Measurements from ENCODE around the gene CABYR. TPM values are rescaled to one million over a fixed set of nuclear protein-coding genes. Genes with fewer than 3 reads are reported as not detected.

Gene CABYR
- total and polyA plus RNA-seq, 7 experiments from 2014 or later = 0.65 to 1.4 (median 1.0) TPM; not detected in 1

GRCh38 chr18:24161304-24161703, 22.4 kb downstream of the CABYR start:
- Histone ChIP-seq H3K4me3 (ENCODE audit: low read length) (no peak overlapping the region), H3K27ac (ENCODE audit: low read depth, low read length) (no peak overlapping the region), H3K9me3 (ENCODE audit: control insufficient read depth in 2 of 3, low read length in 3 of 3) (no peaks in the 10 kb centered on the region), H3K27me3 (ENCODE audit: control insufficient read depth in 2 of 2, insufficient read depth in 2 of 2, low read length in 2 of 2) (no peaks in the 10 kb centered on the region), H3K36me3 (ENCODE audit: control insufficient read depth in 2 of 3, insufficient read depth in 3 of 3, low read length in 3 of 3) (no peaks in the 10 kb centered on the region), H3K4me1 (ENCODE audit: control insufficient read depth in 2 of 2, insufficient read depth in 2 of 2, low read length in 2 of 2) (no peaks in the 10 kb centered on the region)
- Mint-ChIP-seq H3K4me1 (no peaks in the 10 kb centered on the region), H3K9me3 (no peaks in the 10 kb centered on the region), H3K4me3 (no peak overlapping the region), H3K36me3 (peaks cover 0 to 20% (median 0%) of the 10 kb centered on the region in 5 donors), H3K27ac (no peak overlapping the region), H3K27me3 (no peaks in the 10 kb centered on the region)
- ATAC-seq (no peak), DNase-seq (no peak)
- CTCF ChIA-PET = no interaction called here
- intact Hi-C loops (cut with micrococcal nuclease) = no loop called here
- POLR2A ChIA-PET = no interaction called here

- no peak overlapping the region for H3K4me3 Mint-ChIP-seq
- POLR2A ChIA-PET = no interaction called here
- H3K27me3 Mint-ChIP-seq = peaks cover 0 to 3% (median 0%) of the 10 kb centered on the region in 5 donors
- no peak overlapping the region for H3K27ac Mint-ChIP-seq
- no peaks in the 10 kb centered on the region for H3K9me3 Mint-ChIP-seq
- ATAC-seq (no peak), DNase-seq (no peak)
- no peaks in the 10 kb centered on the region for H3K4me1 ChIP-seq (ENCODE audit: control insufficient read depth in 2 of 2, insufficient read depth in 2 of 2, low read length in 2 of 2)
- H3K4me3 ChIP-seq (ENCODE audit: low read length) = no peak overlapping the region
- no peaks in the 10 kb centered on the region for H3K36me3 ChIP-seq (ENCODE audit: control insufficient read depth in 2 of 3, insufficient read depth in 3 of 3, low read length in 3 of 3)
- intact Hi-C loops (cut with micrococcal nuclease) = no loop called here
- CTCF ChIA-PET = no interaction called here
- H3K36me3 Mint-ChIP-seq = peaks cover 0 to 26% (median 0%) of the 10 kb centered on the region in 5 donors
- no peak overlapping the region for H3K27ac ChIP-seq (ENCODE audit: low read depth, low read length)
- H3K4me1 Mint-ChIP-seq = no peaks in the 10 kb centered on the region
- H3K9me3 ChIP-seq (ENCODE audit: control insufficient read depth in 2 of 3, low read length in 3 of 3) = no peaks in the 10 kb centered on the region
- no peaks in the 10 kb centered on the region for H3K27me3 ChIP-seq (ENCODE audit: control insufficient read depth in 2 of 2, insufficient read depth in 2 of 2, low read length in 2 of 2)
Observed at GRCh38 chr18:24168496-24168895, 29.6 kb downstream of the CABYR start.

GRCh38 chr18:24170360-24170759, 31.5 kb downstream of the CABYR start:
- intact Hi-C loops (cut with micrococcal nuclease) = no loop called here

GRCh38 chr18:24173997-24174396, 35.1 kb downstream of the CABYR start:
- POLR2A ChIA-PET = no interaction called here
- CTCF ChIA-PET = no interaction called here
- intact Hi-C loops (cut with micrococcal nuclease) = no loop called here

More at GRCh38 chr18:24170360-24170759, 31.5 kb downstream of the CABYR start:
- H3K4me3 Mint-ChIP-seq = no peak overlapping the region
- no peak for ATAC-seq
- H3K4me1 ChIP-seq (ENCODE audit: control insufficient read depth in 2 of 2, insufficient read depth in 2 of 2, low read length in 2 of 2) = no peaks in the 10 kb centered on the region
- peaks cover 0 to 6% (median 0%) of the 10 kb centered on the region in 5 donors for H3K27me3 Mint-ChIP-seq
- ChIA-PET CTCF (interaction anchor here (0.6 kb wide), 1 partner anchor 14 kb away, joined by 4 read pairs; no protein-coding TSS in a partner anchor), POLR2A (no interaction called here)
- H3K36me3 Mint-ChIP-seq = peaks cover 0 to 13% (median 0%) of the 10 kb centered on the region in 5 donors
- H3K9me3 ChIP-seq (ENCODE audit: control insufficient read depth in 2 of 3, low read length in 3 of 3) = no peaks in the 10 kb centered on the region
- H3K36me3 ChIP-seq (ENCODE audit: control insufficient read depth in 2 of 3, insufficient read depth in 3 of 3, low read length in 3 of 3) = no peaks in the 10 kb centered on the region
- no peaks in the 10 kb centered on the region for H3K9me3 Mint-ChIP-seq
- H3K27ac Mint-ChIP-seq = no peak overlapping the region
- no peak overlapping the region for H3K27ac ChIP-seq (ENCODE audit: low read depth, low read length)
- H3K4me1 Mint-ChIP-seq = peaks cover 0 to 5% (median 0%) of the 10 kb centered on the region in 7 donors
- no peak overlapping the region for H3K4me3 ChIP-seq (ENCODE audit: low read length)
- no peaks in the 10 kb centered on the region for H3K27me3 ChIP-seq (ENCODE audit: control insufficient read depth in 2 of 2, insufficient read depth in 2 of 2, low read length in 2 of 2)
- DNase-seq = no peak

GRCh38 chr18:24176727-24177416, 38.0 kb downstream of the CABYR start:
- Mint-ChIP-seq H3K9me3 (no peaks in the 10 kb centered on the region), H3K36me3 (peaks cover 0 to 3% (median 0%) of the 10 kb centered on the region in 5 donors), H3K4me3 (no peak overlapping the region), H3K27me3 (peaks cover 0 to 6% (median 0%) of the 10 kb centered on the region in 5 donors), H3K4me1 (peaks cover 0 to 5% (median 0%) of the 10 kb centered on the region in 7 donors), H3K27ac (no peak overlapping the region)
- peak; percentile 45 for ATAC-seq
- H3K9me3 ChIP-seq (ENCODE audit: control insufficient read depth in 2 of 3, low read length in 3 of 3) = no peaks in the 10 kb centered on the region
- intact Hi-C loops (cut with micrococcal nuclease) = no loop called here
- H3K27ac ChIP-seq (ENCODE audit: low read depth, low read length) = no peak overlapping the region
- no peaks in the 10 kb centered on the region for H3K27me3 ChIP-seq (ENCODE audit: control insufficient read depth in 2 of 2, insufficient read depth in 2 of 2, low read length in 2 of 2)
- ChIA-PET CTCF (interaction anchor here (0.8 kb wide), 1 partner anchor 213 kb away, joined by 3 read pairs; no protein-coding TSS in a partner anchor), POLR2A (interaction anchor here (0.5 kb wide), 1 partner anchor 529 kb away, joined by 3 read pairs; no protein-coding TSS in a partner anchor)
- H3K36me3 ChIP-seq (ENCODE audit: control insufficient read depth in 2 of 3, insufficient read depth in 3 of 3, low read length in 3 of 3) = no peaks in the 10 kb centered on the region
- no peak overlapping the region for H3K4me3 ChIP-seq (ENCODE audit: low read length)
- DNase-seq = peak in 4 of 9 donors; percentile 3 to 37 (median 7)
- no peaks in the 10 kb centered on the region for H3K4me1 ChIP-seq (ENCODE audit: control insufficient read depth in 2 of 2, insufficient read depth in 2 of 2, low read length in 2 of 2)

More at GRCh38 chr18:24173997-24174396, 35.1 kb downstream of the CABYR start:
- H3K4me1 ChIP-seq (ENCODE audit: control insufficient read depth in 2 of 2, insufficient read depth in 2 of 2, low read length in 2 of 2) = no peaks in the 10 kb centered on the region
- no peaks in the 10 kb centered on the region for H3K36me3 ChIP-seq (ENCODE audit: control insufficient read depth in 2 of 3, insufficient read depth in 3 of 3, low read length in 3 of 3)
- DNase-seq = no peak
- no peaks in the 10 kb centered on the region for H3K9me3 Mint-ChIP-seq
- no peak overlapping the region for H3K4me3 ChIP-seq (ENCODE audit: low read length)
- H3K4me3 Mint-ChIP-seq = no peak overlapping the region
- no peaks in the 10 kb centered on the region for H3K9me3 ChIP-seq (ENCODE audit: control insufficient read depth in 2 of 3, low read length in 3 of 3)
- no peaks in the 10 kb centered on the region for H3K27me3 ChIP-seq (ENCODE audit: control insufficient read depth in 2 of 2, insufficient read depth in 2 of 2, low read length in 2 of 2)
- H3K27me3 Mint-ChIP-seq = peaks cover 0 to 6% (median 0%) of the 10 kb centered on the region in 5 donors
- H3K27ac ChIP-seq (ENCODE audit: low read depth, low read length) = no peak overlapping the region
- no peak for ATAC-seq
- peaks cover 0 to 5% (median 0%) of the 10 kb centered on the region in 7 donors for H3K4me1 Mint-ChIP-seq
- peaks cover 0 to 3% (median 0%) of the 10 kb centered on the region in 5 donors for H3K36me3 Mint-ChIP-seq
- no peak overlapping the region for H3K27ac Mint-ChIP-seq

GRCh38 chr18:24177499-24178133, 38.8 kb downstream of the CABYR start:
- no peaks in the 10 kb centered on the region for H3K9me3 Mint-ChIP-seq
- Histone ChIP-seq H3K9me3 (ENCODE audit: control insufficient read depth in 2 of 3, low read length in 3 of 3) (no peaks in the 10 kb centered on the region), H3K36me3 (ENCODE audit: control insufficient read depth in 2 of 3, insufficient read depth in 3 of 3, low read length in 3 of 3) (no peaks in the 10 kb centered on the region), H3K4me3 (ENCODE audit: low read length) (no peak overlapping the region), H3K27me3 (ENCODE audit: control insufficient read depth in 2 of 2, insufficient read depth in 2 of 2, low read length in 2 of 2) (no peaks in the 10 kb centered on the region), H3K27ac (ENCODE audit: low read depth, low read length) (no peak overlapping the region), H3K4me1 (ENCODE audit: control insufficient read depth in 2 of 2, insufficient read depth in 2 of 2, low read length in 2 of 2) (no peaks in the 10 kb centered on the region)
- POLR2A ChIA-PET = interaction anchor here (0.5 kb wide), 1 partner anchor 530 kb away, joined by 3 read pairs; no protein-coding TSS in a partner anchor
- intact Hi-C loops (cut with micrococcal nuclease) = loop anchor here in 1 of 2 donors (2.0 kb wide), 1 partner anchor 311 kb away; no protein-coding TSS in a partner anchor
- H3K4me1 Mint-ChIP-seq = peaks cover 0 to 5% (median 0%) of the 10 kb centered on the region in 7 donors
- H3K4me3 Mint-ChIP-seq = no peak overlapping the region
- peaks cover 0 to 6% (median 0%) of the 10 kb centered on the region in 5 donors for H3K27me3 Mint-ChIP-seq
- DNase-seq (no peak), ATAC-seq (no peak)
- CTCF ChIA-PET = interaction anchor here (0.8 kb wide), 1 partner anchor 213 kb away, joined by 3 read pairs; no protein-coding TSS in a partner anchor
- no peak overlapping the region for H3K27ac Mint-ChIP-seq
- peaks cover 0 to 3% (median 0%) of the 10 kb centered on the region in 5 donors for H3K36me3 Mint-ChIP-seq

Measured in naive thymus-derived CD4-positive, alpha-beta T cell (primary cell).